HepG2 (cell line): ENCODE results near the gene FRMD5. TPM values are rescaled to one million over a fixed set of nuclear protein-coding genes. Genes with fewer than 3 reads are reported as not detected.

Experiments
- ARHGAP35 ChIP-seq: sonication (generic); formaldehyde crosslinking; IDR thresholded peaks from 2 replicates; pipeline ENCODE4 v1.9.0; 2022; ENCODE audit warnings: mild to moderate bottlenecking, inconsistent platforms, moderate library complexity, missing genetic modification reagents, borderline replicate concordance
- FOSL1 ChIP-seq: sonication (generic); formaldehyde crosslinking; IDR thresholded peaks from 2 replicates; pipeline ENCODE4 v1.9.0; 2021; ENCODE audit warnings: missing genetic modification reagents, borderline replicate concordance
- GABPB1 ChIP-seq: IDR thresholded peaks from 2 replicates; pipeline ENCODE4 v1.6.1; 2016; ENCODE audit warnings: mild to moderate bottlenecking, missing genetic modification reagents, moderate library complexity, missing compliant biosample characterization
- HNRNPLL ChIP-seq: fragments of 200-400 bp; formaldehyde crosslinking; IDR thresholded peaks from 2 replicates; pipeline ENCODE4 v1.6.1; 2017; ENCODE audit warnings: mild to moderate bottlenecking, low read depth, low read length; ENCODE audit not compliant: poor library complexity, severe bottlenecking
- KLF9 ChIP-seq: IDR thresholded peaks from 2 replicates; pipeline ENCODE4 v1.6.1; 2016; ENCODE audit warnings: low read depth
- MYC ChIP-seq: sonication (generic); formaldehyde crosslinking; IDR thresholded peaks from 2 replicates; pipeline ENCODE4 v1.9.0; 2021; ENCODE audit warnings: missing genetic modification reagents, borderline replicate concordance
- NCOA2 ChIP-seq: sonication (generic); formaldehyde crosslinking; IDR thresholded peaks from 2 replicates; pipeline ENCODE4 v1.8.0; 2022; ENCODE audit warnings: inconsistent platforms
- NFKB2 ChIP-seq: sonication (generic); formaldehyde crosslinking; IDR thresholded peaks from 2 replicates; pipeline ENCODE4 v1.4.0; 2020; ENCODE audit warnings: missing genetic modification reagents, borderline replicate concordance
- NPAS2 ChIP-seq: sonication (generic); formaldehyde crosslinking; IDR thresholded peaks from 2 replicates; pipeline ENCODE4 v1.8.0; 2022; ENCODE audit warnings: mild to moderate bottlenecking, missing genetic modification reagents, borderline replicate concordance
- PAF1 ChIP-seq: IDR thresholded peaks from 2 replicates; pipeline ENCODE4 v1.6.1; 2016; ENCODE audit warnings: missing genetic modification reagents, missing compliant biosample characterization
- PHF8 ChIP-seq: sonication (generic); formaldehyde crosslinking; IDR thresholded peaks from 2 replicates; pipeline ENCODE4 v1.5.0; 2020; ENCODE audit warnings: missing genetic modification reagents
- SP4 ChIP-seq: sonication (generic); formaldehyde crosslinking; IDR thresholded peaks from 2 replicates; pipeline ENCODE4 v1.8.1; 2023; ENCODE audit warnings: mild to moderate bottlenecking, missing genetic modification reagents
- ZNF205 ChIP-seq: IDR thresholded peaks from 2 replicates; pipeline ENCODE4 v1.6.1; 2018; ENCODE audit warnings: missing biosample characterization, missing genetic modification reagents
- ZNF567 ChIP-seq: sonication (generic); formaldehyde crosslinking; IDR thresholded peaks from 2 replicates; pipeline ENCODE4 v1.8.1; 2023; ENCODE audit warnings: mild to moderate bottlenecking, missing genetic modification reagents, borderline replicate concordance
- ZNF724P ChIP-seq: sonication (generic); formaldehyde crosslinking; IDR thresholded peaks from 2 replicates; pipeline ENCODE4 v1.8.0; 2022; ENCODE audit warnings: missing genetic modification reagents, borderline replicate concordance
- ZNF772 ChIP-seq: sonication (generic); formaldehyde crosslinking; IDR thresholded peaks from 2 replicates; pipeline ENCODE4 v1.5.0; 2020; ENCODE audit warnings: mild to moderate bottlenecking, missing genetic modification reagents
- ZZZ3 ChIP-seq: sonication (generic); formaldehyde crosslinking; IDR thresholded peaks from 2 replicates; pipeline ENCODE4 v1.4.0; 2020; ENCODE audit warnings: missing genetic modification reagents, mild to moderate bottlenecking, borderline replicate concordance
- polyA plus RNA-seq, 8 experiments: library from polyadenylated mRNA; depleted of rRNA in 3 of 8; stranded (reverse) in 7 of 8; unstranded in 1 of 8; fragments of >200 nt; fragmentation: Illumina TruSeq in 4 of 8; extraction: Trizol in 4 of 8; gene quantifications; 2 replicates each; pipeline versions ENCODE4 v1.2.1 to v1.2.3, GENCODE V29; 2011 to 2016; ENCODE audit warnings: low read depth in 4 of 8, missing spikeins in 1 of 8, mixed read lengths in 1 of 8; ENCODE audit not compliant: insufficient read depth in 1 of 8
- total RNA-seq, 5 experiments: library from RNA; depleted of rRNA; stranded (reverse); fragments of >200 nt; fragmentation: Illumina TruSeq; extraction: Trizol; gene quantifications; 2 replicates each; pipeline ENCODE4 v1.2.3, GENCODE V29; 2016; ENCODE audit warnings: low read depth in 1 of 5
- TF ChIP-seq, protein P1 (sequence below): sonication (generic); formaldehyde crosslinking; IDR thresholded peaks from 2 replicates; pipeline ENCODE4 v1.4.0; 2020; ENCODE audit warnings: mild to moderate bottlenecking, missing genetic modification reagents
- TF ChIP-seq, protein P2 (sequence below): sonication (generic); formaldehyde crosslinking; IDR thresholded peaks from 2 replicates; pipeline ENCODE4 v1.4.0; 2020; ENCODE audit warnings: mild to moderate bottlenecking, low read depth, missing genetic modification reagents
- TF ChIP-seq, protein P3 (sequence below): sonication (generic); formaldehyde crosslinking; IDR thresholded peaks from 2 replicates; pipeline ENCODE4 v1.4.0; 2020; ENCODE audit warnings: missing genetic modification reagents
- TF ChIP-seq, protein P4 (sequence below): IDR thresholded peaks from 2 replicates; pipeline ENCODE4 v1.6.1; 2016; ENCODE audit warnings: mild to moderate bottlenecking, missing biosample characterization, missing genetic modification reagents

The FRMD5 gene
- total and polyA plus RNA-seq, 2 of the 13 experiments (the other 11 are each of a cell fraction or from before 2014, with no cell fraction given): 0.93 to 1.5 TPM

DNA sequence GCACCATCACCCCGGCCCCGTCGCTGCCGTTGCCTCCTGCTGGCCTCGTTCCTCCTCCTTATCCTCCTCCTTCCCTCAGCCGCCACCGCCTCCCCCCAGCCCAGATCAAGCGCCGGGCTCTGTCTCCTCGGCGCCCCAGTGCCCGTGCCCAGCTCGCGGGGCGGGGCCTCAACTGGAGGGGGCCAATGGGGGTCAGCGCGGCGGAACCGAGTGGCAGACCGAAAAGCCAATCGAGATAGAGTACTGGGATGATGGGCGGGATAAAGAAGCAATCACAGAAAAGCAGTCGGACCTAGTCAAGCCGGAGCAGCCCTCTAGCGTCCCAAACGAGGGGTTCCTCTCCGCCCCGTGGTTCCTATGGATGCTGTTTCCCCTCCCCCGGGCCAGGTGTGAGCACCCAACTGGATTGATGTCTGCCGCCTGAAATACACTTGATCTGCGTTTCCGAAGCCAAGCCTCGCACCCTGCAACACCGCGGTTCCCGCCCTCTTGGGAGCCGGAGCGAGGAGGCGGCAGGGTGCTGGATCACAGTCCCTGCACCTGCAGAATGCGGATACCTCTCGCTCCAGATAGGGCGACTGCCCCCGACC, at the start of gene FRMD5 (continued):
- TF ChIP-seq, protein P1, sequence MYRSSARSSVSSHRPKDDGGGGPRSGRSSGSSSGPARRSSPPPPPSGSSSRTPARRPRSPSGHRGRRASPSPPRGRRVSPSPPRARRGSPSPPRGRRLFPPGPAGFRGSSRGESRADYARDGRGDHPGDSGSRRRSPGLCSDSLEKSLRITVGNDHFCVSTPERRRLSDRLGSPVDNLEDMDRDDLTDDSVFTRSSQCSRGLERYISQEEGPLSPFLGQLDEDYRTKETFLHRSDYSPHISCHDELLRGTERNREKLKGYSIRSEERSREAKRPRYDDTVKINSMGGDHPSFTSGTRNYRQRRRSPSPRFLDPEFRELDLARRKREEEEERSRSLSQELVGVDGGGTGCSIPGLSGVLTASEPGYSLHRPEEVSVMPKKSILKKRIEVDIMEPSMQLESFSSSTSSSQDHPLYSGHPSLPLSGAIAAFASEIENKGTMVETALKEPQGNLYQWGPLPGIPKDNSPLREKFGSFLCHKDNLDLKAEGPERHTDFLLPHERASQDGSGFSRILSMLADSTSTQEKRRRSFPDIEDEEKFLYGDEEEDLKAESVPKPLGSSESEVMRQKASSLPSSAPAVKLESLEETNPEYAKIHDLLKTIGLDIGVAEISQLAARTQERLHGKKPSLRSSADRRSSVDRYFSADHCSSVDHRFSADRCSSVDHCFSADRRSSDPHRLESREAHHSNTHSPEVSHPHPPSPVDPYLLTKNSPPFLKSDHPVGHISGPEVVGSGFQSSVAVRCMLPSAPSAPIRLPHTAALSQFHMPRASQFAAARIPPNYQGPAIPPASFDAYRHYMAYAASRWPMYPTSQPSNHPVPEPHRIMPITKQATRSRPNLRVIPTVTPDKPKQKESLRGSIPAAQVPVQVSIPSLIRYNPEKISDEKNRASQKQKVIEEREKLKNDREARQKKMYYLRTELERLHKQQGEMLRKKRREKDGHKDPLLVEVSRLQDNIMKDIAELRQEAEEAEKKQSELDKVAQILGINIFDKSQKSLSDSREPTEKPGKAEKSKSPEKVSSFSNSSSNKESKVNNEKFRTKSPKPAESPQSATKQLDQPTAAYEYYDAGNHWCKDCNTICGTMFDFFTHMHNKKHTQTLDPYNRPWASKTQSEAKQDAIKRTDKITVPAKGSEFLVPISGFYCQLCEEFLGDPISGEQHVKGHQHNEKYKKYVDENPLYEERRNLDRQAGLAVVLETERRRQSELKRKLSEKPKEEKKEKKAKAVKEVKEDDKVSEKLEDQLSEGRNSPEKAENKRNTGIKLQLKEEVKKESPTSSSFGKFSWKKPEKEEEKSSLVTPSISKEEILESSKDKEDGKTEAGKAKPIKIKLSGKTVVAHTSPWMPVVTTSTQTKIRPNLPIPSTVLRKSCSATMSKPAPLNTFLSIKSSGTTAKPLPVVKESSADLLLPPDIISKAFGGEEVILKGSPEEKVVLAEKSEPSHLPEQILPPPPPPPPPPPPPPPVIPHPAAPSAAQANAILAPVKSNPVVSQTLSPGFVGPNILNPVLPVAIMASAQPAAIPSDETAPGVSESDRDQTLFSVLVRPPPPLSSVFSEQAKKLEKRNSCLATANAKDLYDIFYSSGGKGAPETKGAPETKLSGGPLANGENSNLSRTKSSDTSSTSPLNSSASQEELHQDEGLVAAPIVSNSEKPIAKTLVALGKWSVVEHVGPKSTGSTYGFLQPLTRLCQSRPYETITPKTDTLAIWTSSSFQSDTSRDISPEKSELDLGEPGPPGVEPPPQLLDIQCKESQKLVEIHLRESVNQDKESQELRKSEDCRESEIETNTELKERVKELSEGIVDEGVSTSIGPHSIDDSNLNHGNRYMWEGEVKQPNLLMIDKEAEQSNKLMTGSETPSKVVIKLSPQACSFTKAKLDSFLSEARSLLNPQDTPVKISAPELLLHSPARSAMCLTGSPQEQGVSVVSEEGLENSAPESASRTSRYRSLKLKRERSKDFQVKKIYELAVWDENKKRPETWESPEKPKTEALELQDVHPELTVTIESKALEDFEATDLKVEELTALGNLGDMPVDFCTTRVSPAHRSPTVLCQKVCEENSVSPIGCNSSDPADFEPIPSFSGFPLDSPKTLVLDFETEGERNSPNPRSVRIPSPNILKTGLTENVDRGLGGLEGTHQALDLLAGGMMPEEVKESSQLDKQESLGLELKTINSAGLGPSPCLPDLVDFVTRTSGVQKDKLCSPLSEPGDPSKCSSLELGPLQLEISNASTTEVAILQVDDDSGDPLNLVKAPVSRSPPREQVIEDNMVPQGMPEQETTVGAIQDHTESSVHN: no peak
- TF ChIP-seq ZNF205 (CRISPR knock-in tag) (0 out of 2 replicates have a peak, but pooled peaks have one; percentile 58), NCOA2 (CRISPR knock-in tag) (no peak), KLF9 (no peak), ZNF772 (CRISPR knock-in tag) (no peak), ARHGAP35 (CRISPR knock-in tag) (peak; percentile 59; the same call in 1 of the 2 replicates), HNRNPLL (peak; percentile 26), NFKB2 (CRISPR knock-in tag) (peak; percentile 23; the same call in 1 of the 2 replicates), FOSL1 (CRISPR knock-in tag) (no peak), PHF8 (peak; percentile 59), ZNF724P (CRISPR knock-in tag) (0 out of 2 replicates have a peak, but pooled peaks have one; percentile 18), PAF1 (no peak), SP4 (CRISPR knock-in tag) (peak; percentile 81), NPAS2 (CRISPR knock-in tag) (no peak), ZNF567 (CRISPR knock-in tag) (no peak), GABPB1 (CRISPR knock-in tag) (peak; percentile 66; the same call in 1 of the 2 replicates), ZZZ3 (CRISPR knock-in tag) (no peak), MYC (no peak)
- TF ChIP-seq, protein P2, sequence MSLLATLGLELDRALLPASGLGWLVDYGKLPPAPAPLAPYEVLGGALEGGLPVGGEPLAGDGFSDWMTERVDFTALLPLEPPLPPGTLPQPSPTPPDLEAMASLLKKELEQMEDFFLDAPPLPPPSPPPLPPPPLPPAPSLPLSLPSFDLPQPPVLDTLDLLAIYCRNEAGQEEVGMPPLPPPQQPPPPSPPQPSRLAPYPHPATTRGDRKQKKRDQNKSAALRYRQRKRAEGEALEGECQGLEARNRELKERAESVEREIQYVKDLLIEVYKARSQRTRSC (CRISPR knock-in tag): 0 out of 2 replicates have a peak, but pooled peaks have one; percentile 56
- TF ChIP-seq, protein P3, sequence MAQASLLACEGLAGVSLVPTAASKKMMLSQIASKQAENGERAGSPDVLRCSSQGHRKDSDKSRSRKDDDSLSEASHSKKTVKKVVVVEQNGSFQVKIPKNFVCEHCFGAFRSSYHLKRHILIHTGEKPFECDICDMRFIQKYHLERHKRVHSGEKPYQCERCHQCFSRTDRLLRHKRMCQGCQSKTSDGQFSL (CRISPR knock-in tag): 0 out of 2 replicates have a peak, but pooled peaks have one; percentile 20
- TF ChIP-seq, protein P4, sequence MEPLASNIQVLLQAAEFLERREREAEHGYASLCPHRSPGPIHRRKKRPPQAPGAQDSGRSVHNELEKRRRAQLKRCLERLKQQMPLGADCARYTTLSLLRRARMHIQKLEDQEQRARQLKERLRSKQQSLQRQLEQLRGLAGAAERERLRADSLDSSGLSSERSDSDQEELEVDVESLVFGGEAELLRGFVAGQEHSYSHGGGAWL (CRISPR knock-in tag): peak; percentile 75; the same call in 1 of the 2 replicates
